ENCODE data around the gene CRABP1.

Gene CRABP1

DNA sequence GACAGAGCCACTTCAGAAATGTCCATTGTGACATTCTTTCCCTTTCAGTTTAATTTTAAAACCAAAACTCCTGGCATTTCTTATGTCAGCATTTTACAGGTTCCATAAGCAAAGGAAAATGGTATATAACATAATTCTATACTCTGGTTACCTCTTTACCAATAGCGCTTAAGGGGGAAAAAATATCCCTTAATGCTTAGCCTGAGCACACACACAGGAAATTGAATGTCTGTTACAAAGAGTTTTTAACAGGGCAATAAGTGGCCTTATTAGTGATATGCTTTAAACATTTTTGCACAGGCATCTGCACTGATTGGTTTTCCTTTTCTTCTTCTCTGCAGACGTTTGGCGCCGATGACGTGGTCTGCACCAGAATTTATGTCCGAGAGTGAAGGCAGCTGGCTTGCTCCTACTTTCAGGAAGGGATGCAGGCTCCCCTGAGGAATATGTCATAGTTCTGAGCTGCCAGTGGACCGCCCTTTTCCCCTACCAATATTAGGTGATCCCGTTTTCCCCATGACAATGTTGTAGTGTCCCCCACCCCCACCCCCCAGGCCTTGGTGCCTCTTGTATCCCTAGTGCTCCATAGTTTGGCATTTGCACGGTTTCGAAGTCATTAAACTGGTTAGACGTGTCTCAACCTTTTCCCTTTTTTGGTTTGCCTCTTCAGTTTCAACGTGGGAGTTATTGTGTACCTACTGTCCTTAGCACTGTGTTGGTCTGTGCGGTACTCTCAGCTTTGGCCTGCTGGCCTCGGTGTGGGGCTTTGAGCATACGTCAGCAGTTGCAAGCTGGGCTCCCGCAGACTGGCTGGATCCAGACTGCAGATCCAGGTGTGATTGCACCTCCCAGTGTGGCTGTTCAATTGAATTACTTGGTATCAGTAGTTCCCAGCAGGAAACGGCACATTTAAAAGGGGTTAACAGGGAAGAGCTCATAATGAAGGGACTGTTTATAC is 7.7 kb downstream of the CRABP1 start:
- DNase-seq, result no peak

DNA sequence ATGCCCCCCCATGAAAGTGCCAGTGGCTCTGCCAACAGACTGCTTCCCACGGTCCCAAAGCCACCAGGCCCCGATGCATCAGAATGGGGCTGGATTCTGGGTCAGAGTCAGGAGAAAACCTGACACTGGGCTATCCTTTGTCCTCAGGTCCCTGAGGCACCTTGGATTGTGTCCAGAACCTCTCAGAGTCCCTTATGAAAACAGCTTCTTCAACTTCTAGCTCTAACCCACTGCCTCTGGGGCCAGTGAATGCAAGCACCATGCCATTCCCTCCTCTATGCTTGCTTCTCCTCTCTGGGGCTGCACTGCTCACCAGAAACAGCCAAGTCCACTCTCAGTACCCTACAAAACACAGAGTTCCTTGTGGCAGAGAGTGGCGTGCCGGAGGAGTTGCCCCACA is 9.9 kb downstream of the CRABP1 start:
- DNase-seq, result no peak

DNA sequence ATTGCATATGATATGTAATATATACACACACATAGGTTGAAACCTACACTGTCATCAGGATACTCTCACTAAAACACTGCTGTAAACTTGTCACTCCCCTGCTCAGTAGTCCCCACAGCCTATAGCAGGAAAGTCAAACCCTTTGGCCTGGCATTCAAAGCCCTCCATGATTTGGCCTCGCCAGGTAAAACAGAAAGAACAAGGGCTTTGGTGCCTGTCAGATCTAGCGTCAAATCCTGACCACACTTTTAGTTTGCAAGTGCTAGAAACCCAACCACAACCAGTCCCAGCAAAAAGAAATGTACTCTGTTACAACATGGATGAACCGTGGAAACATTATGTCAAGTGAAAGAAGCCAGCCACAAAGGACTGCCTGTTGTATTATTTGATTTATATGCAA is 11.4 kb downstream of the CRABP1 start:
- no peak for DNase-seq

DNA sequence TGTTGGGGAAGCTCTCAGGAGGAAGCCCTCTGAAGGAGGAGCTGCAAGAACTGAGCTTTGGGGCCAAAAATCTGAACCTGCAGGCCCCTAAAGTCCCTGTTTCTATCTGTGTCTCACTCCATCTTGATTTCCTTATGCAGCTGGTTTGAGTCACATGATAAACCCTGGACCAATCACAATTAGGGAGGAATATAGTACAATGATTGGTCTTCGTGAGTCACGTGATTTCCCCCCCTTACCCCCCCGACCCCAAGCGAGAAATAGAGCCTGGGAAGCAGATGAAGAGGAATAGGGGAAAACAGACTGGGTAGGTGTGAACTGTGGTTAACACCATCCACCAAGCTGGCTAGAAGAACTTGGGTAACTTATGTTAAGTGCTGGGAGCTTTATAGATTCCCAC is 12.9 kb downstream of the CRABP1 start:
- DNase-seq, result no peak

DNA sequence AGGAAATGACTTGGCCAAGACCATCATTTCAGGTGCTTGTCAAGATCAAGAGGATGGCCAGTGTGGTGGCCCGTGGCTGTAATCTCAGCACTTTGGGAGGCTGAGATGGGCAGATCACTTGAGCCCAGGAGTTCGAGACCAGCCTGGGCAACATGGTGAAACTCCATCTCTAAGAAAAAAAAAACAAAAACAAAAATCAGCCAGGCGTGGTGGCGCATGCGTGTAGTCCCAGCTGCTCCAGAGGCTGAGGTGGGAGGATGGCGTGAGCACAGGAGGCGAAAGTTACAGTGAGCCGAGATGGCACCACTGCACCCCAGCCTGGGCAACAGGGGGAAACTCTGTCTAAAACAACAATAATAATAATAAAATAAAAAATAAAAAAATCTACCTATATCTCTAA is 15.0 kb downstream of the CRABP1 start:
- DNase-seq, result no peak

DNA sequence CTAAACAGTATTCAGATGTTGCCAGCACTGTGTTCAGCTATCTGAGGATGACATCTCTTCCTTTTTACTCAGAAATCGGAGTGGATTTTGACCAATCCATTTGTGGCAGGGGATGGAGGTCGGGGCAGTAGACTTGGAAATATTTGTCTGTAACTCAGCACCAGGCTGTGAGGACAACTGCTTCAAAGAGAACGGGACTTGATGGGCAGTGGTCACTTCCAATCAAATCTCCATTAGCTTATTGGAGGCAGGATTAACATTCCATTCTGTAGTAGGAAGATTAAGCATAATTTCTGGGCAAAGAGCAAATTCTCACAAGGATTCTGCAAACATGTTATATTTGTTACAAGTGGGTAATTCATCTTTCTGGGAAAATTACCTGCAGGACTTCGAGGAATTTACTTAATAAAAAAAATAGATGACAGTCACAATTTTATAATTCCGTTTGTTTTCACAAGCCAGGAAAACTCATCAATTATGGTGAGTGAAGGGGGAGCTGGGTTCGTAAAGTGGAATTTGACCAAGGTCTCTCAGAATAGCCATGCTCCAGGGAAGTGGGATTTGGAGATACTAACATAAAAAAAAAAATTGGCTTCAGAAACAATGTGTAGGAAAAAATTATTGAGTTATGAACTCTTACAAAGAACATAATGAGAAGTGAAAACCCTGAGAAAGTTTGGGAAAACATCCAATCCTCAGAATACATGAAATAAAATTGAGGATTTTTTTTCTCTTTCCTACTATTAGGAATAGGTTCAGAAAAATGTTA is 18.1 kb downstream of the CRABP1 start:
- DNase-seq, result no peak

DNA sequence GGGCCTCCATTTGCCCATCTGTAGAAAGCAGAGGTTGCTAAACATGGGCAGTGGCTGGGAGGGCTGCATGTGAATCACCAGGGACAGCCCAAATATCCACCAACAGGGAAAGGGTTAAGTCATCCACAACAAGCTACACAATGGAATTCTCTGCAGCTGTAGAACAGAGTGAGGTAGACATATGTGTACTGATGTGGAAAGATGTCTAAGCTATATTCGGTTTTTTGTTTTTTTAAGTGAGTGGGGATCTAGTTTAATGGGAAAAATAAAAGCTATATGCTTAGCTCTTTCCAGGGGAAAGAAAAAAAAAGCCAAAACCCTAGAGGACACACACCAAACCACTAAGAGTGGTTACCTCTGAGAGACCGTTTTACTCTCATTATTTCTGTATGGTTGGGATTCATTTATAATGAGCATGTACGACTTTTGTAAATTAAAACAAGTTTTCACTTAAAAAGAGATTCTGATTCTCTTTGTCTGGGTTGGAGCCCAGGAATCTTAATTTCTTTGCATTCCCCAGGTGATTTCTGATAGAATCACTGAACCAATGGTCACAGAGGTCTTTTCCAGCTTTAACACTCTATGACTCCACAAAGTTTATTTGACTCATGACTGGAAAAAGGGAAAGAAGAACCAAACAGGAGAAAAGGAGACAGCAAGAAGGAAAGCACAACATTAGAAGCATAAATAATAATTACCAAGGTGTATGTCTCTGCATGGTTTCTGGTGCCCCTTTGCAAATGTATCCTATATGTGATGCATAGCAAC is 19.1 kb downstream of the CRABP1 start:
- no peak for DNase-seq

DNA sequence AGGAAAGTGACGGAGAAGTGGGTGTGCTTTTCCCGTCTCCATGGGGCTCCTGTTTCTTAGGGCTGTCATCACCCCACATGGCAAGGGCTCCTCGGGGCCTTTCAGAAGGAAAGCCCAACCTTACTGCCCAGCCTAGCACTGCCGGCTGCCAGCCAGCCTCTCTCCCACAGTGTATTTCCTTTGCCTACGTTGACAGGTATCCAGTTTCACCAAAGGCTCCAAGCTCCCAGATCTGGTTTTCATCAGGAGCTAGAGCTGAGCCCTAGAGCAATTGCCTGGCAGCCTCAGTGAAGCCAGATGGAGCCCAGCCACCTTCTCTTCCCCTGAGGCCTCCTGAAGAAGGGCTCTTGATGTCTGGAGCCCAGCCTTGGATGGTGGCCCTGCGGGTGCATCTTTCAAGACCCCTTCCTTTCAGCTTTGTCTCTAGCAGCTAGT is 20.2 kb downstream of the CRABP1 start:
- DNase-seq, result no peak

DNA sequence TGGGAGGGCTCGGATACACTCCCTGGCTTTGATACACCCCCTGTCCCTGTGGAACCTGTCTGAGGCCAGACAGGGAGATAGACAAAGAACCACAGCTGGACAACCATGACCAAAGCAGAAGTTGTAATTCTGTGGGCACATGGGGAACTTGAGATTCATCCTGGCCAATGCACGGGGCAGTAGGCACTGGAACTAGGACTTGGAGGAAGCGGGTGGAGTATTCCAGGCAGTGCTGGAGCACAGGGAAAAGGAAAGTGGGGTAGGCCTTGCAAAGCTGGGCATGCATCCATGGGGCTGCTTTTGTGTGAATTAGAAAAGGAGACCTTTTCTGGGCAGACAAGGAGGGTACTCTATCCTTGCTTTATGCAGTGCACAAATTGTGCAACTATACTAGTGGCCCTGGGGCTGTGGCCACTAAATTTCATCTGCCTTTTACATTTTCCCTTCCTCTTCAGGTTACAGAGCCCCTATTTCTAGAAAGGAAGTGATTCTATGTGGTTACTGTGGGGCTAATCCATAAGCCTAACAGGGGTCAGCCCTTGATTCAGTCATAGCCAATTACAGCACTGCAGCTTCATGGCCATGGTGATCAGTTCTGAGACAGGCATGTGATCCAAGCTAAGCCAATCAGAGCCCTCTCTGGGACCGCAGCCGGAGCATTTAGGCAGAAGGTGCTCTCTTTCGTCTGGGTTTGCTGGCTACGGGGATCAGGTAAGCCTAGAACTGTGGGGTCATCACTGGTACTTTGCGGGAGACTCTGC is 21.0 kb downstream of the CRABP1 start:
- DNase-seq, result no peak

DNA sequence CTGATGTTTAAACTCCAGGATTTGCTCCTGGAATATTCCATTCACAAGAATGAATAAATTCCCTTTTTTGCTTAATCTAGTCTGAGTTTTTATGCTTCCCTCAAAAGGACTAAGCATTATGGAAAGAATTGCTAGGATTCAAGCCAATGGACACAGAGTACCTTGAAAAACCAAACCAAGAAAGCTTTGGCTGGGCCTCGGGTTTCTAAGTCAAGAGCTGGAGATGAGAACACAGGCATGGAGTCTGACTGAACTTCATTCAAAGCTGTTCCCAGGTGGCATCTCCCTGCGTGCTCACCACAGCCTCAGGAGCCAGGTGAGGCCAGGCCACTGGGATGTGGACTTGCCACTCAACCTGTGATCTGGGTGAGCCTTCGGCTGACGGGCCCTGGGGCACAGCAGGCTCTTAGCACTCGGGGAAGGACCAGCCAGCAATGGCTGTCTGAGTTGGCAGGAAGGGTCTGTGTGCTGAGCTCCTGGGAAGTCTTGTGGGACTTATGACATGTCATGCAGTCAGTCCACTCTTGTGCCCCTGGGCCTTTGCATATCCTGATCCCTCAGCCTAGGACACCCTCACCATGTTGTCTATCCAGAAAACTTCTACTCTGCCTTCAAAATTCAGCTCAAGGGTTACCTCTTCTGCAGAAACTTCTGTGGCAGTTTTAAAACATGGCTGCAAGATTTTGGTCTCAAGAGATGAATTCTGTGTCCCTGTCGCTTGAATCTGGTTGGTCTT is 21.8 kb downstream of the CRABP1 start:
- no peak for DNase-seq

DNA sequence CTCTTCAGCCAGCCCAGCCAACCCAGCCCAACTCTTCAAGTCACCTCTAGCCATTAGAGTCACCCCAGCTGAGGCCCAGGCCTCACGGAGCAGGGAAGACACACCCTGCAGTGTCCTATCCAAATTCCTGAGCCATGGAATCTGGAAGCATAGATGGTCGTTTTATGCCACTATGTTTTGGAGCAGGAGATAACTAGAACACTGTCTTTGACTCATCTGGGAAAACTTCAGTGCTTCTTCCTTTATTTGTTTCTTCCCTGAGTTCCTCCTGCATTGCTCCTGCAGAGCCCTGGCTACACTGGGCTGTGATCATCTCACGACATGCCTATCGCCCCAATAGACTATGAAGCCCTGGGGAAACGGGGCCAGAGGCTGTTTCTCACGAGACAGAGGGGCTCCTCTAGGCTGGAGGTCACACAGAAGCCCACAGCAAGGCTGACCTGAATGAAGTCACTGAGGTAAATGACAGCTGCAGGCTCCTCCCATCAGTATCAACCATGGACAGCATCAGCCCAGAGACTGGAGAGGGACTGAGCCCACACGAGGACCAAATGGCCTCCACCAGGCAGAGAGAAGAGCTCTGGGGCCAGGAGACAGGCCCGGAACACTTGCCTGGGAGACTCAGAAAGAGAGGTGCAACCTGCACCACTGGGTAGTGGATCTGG is 22.7 kb downstream of the CRABP1 start:
- DNase-seq, result no peak

DNA sequence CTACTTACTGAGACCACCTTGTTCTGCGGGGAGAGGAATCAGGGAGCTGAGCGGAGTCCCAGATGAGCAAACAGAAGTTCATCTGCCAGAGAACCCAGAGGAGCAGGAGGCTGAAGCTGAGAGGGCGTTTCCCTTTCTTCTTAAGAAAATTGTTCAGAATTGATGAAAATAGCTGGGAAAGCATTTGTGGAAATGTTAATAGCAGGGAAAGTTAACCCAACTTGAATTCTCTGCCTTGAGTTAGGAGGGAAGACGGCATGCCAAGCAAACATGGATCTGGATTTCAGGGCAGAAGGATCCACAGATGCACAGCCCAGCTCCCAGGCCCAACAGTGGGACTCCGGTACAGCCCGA is 23.2 kb downstream of the CRABP1 start:
- DNase-seq, result no peak

DNA sequence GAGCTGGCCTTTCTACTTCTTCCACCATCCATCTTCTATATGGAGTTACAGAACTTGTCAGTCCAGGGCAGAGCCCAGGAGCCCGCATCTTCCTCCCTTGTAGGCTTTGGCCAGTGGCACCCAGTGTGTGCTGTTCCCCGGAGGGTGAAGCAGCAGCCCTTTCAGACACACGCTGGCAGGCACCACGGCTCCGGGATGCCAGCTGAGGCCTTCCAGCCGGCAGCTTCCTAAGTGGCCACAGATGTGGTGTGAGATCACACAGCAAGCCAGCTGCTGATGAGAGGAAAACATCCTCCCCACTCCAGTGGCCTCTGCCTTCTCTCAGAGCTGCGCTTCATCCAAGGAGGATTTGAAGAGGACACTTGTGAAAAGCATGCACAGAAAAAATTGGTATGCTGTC is 24.1 kb downstream of the CRABP1 start:
- no peak for DNase-seq

DNA sequence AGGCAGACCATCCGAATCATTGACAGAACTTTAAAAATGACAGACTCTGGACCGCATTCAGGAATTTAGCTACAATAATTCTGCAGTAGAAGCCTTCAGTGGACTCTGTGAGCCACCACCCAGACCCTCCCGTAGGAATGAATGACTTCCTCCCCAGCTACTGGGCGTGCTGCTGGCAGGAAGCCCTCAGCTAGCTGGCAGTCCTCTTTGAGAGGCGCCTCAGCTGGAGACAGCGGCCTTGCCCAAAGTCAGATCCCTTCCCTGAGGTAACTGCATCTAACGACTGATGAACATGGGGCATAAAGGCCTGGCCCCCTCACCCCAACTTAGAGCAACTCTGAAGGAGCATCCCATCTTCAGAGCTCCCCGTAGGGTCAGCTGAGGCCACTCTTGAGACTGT is 25.8 kb downstream of the CRABP1 start:
- DNase-seq, result no peak

DNA sequence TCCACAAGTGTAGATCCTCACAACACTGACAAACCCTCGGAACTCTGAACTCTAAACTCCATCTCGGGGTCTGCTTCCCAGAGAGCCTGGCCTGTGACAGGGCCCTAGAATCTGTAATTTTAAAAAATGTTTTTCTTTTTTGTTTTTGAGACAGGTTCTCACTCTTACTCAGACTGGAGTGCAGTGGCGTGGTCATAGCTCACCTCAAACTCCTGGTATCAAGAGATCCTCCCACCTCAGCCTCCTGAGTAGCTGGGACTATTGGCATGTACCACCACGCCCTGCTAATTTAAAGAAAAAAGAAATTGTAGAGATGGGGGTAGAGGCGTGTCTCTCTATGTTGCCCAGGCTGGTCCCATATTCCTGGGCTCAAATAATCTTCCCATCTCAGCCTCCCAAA is 26.2 kb downstream of the CRABP1 start:
- DNase-seq, result no peak

DNA sequence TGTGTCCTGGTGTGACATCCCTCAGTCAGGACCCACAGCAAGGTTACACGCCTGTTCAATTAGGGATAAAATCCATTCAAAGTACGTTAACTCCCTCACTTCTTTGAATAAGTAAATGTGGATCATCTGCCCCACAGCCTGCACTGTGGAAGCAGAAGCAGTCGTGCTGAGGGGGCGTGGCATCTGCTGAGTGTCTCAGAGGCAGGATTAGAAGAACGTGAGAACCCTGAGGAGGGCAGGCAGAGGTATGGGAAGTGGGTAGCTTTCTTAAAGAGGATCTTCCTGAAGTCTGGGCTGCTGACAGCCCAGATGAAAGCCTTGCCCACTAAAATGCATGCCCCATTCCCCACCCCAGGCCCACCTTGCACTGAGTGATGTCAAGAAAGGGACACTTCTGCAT is 28.5 kb downstream of the CRABP1 start:
- no peak for DNase-seq

DNA sequence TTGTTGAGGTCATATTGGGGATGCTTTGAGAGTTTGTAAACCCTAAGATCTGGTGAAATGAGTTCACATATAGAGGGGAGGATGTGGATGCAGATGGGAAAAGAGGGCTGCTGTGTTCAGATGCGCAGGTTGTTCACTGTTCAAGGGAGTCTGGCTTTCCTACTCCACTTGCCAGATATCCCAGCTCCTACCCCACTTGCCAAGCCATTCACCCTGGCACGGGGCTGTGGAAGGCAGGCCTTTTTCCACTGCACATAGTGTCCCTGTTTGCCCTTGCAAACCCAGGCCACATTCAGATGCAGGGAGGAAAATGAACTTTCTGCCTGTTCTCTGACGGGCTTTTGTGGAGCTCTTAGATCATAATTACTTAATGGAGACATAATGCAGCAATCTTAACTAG is 29.0 kb downstream of the CRABP1 start:
- DNase-seq, result no peak

DNA sequence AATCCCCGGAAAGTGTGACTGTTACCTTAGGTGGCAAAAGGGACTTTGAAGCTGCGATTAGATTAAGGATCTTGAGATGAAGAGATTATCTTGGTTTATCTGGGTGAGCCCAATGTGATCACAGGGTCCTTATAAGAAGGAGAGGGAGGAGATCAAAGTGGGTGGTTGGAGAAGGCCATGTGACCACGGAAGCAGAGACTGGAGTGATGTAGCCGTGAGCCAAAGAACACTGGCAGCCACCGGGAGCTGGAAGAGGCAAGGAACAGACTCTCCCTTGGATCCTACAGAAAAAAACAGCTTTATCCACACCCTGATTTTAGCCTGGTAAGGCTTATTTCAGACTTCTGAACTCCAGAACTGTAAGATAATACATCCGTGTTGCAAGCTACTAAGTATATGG is 29.9 kb downstream of the CRABP1 start:
- DNase-seq, result no peak

DNA sequence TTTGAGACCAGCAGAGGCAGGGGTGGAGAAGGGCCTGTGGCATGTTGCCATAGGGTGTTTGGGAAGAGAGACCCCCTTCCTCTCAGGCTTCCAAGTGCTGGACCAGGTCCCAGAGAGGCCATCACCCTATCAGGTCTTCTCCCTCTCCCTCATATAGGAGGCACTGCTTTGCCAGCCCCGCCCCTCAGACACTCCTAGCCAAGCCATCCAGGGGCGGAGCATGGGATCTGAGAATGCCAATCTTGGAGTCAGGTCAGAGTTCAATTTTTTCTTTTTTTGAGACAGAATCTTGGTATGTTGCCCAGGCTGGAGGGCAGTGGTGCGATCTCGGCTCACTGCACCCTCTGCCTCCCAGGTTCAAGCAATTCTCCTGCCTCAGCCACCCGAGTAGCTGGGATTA is 32.7 kb downstream of the CRABP1 start:
- no peak for DNase-seq

DNA sequence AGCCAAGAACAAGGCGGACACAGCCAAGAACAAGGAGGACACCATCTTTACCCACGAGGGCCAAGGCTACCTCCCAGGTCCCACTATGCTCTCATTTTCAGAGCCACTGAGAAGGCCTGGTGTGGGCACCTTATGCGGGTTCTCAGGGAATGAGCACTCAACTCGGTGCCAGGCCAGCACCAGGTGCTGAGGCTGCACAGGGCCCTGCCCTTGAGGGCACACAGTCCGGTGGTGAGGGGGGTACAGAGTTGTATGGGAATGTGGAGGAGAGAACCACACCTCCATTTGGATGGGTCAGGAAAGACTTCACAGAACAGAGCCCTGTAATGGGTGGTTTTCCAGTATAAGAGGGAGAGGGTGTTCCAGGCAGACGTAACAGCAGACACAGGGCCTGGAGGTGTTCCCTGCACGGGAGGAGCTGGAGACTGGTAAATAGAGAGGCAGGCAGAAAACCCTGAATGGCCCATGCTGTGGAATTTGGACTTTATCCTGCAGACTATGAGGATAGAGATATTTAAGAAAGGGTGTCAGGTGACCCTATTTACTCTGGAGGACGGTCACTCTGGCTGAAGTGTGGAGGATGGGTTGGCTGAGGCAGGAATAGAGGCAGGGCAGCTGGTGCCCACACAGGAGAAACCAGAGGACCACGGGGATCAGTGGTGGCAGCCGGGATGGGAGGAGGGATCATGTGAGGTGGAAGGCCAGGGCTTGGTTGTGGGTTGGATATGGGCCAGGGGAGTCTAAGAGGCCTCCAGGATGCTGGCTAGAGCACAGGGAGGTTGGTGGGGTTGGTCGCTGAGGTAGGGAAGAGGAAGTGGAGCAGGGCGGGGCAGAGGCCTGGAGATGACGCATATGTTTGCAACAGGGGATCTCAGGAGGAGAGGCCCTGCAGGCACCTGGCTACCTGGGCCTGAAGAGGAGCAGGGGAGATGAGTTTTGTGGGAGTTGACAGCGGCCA is 34.6 kb downstream of the CRABP1 start:
- no peak for DNase-seq

Measured in 8988T (cell line).